Stimulated activated CD4-positive, alpha-beta T cell treated with anti-CD3 and anti-CD28 coated beads, Interleukin-1b, Interleukin-23, amount 100 ng/mL, for 1 hour (primary cell): Measurements from ENCODE around the gene PITX1.

Experiments used
- DNase-seq, 2 donors: peaks; one replicate each; pipeline ENCODE4 v3.0.0-alpha.2; 2020; ENCODE audit warnings: low read depth in 2 of 2

Gene PITX1

GRCh38 chr5:135062216-135063055, 28.4 kb upstream of the PITX1 start:
- DNase-seq, result no peak

- no peak for DNase-seq
Measured at GRCh38 chr5:135061001-135061400, 27.0 kb upstream of the PITX1 start.

GRCh38 chr5:135060021-135060420, 26.0 kb upstream of the PITX1 start:
- no peak for DNase-seq

- no peak for DNase-seq
Measured at GRCh38 chr5:135059000-135059923, 25.2 kb upstream of the PITX1 start.

GRCh38 chr5:135058331-135058732, 24.3 kb upstream of the PITX1 start:
- DNase-seq, result no peak

GRCh38 chr5:135057233-135057632, 23.2 kb upstream of the PITX1 start:
- no peak for DNase-seq

- DNase-seq, result no peak
Measured at GRCh38 chr5:135056316-135057030, 22.4 kb upstream of the PITX1 start.

GRCh38 chr5:135055396-135055795, 21.4 kb upstream of the PITX1 start:
- DNase-seq, result no peak

- no peak for DNase-seq
Measured at GRCh38 chr5:135054546-135054945, 20.5 kb upstream of the PITX1 start.

GRCh38 chr5:135053989-135054388, 20.0 kb upstream of the PITX1 start:
- no peak for DNase-seq

- no peak for DNase-seq
Measured at GRCh38 chr5:135053278-135053677, 19.2 kb upstream of the PITX1 start.

- DNase-seq, result no peak
Measured at GRCh38 chr5:135052511-135053145, 18.6 kb upstream of the PITX1 start.

- no peak for DNase-seq
Measured at GRCh38 chr5:135051872-135052271, 17.8 kb upstream of the PITX1 start.

- no peak for DNase-seq
Measured at GRCh38 chr5:135051399-135051798, 17.4 kb upstream of the PITX1 start.

GRCh38 chr5:135050244-135050767, 16.3 kb upstream of the PITX1 start:
- DNase-seq, result no peak

GRCh38 chr5:135048930-135049329, 14.9 kb upstream of the PITX1 start:
- DNase-seq, result no peak

- DNase-seq, result no peak
Measured at GRCh38 chr5:135048286-135048685, 14.3 kb upstream of the PITX1 start.

GRCh38 chr5:135047347-135047695, 13.3 kb upstream of the PITX1 start:
- DNase-seq, result no peak

- DNase-seq, result no peak
Measured at GRCh38 chr5:135046661-135047346, 12.8 kb upstream of the PITX1 start.

GRCh38 chr5:135045488-135045887, 11.5 kb upstream of the PITX1 start:
- DNase-seq, result no peak

- DNase-seq, result no peak
Measured at GRCh38 chr5:135042595-135042994, 8.6 kb upstream of the PITX1 start.
